ENCODE measurements around the gene DGKQ.

GRCh38 chr4:947491-947971 is 25.8 kb downstream of the DGKQ start:
- TF ChIP-seq, protein P1, sequence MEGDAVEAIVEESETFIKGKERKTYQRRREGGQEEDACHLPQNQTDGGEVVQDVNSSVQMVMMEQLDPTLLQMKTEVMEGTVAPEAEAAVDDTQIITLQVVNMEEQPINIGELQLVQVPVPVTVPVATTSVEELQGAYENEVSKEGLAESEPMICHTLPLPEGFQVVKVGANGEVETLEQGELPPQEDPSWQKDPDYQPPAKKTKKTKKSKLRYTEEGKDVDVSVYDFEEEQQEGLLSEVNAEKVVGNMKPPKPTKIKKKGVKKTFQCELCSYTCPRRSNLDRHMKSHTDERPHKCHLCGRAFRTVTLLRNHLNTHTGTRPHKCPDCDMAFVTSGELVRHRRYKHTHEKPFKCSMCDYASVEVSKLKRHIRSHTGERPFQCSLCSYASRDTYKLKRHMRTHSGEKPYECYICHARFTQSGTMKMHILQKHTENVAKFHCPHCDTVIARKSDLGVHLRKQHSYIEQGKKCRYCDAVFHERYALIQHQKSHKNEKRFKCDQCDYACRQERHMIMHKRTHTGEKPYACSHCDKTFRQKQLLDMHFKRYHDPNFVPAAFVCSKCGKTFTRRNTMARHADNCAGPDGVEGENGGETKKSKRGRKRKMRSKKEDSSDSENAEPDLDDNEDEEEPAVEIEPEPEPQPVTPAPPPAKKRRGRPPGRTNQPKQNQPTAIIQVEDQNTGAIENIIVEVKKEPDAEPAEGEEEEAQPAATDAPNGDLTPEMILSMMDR (IDR thresholded peaks at IDR 0.05), result no peak
- no peak for TF ChIP-seq POLR2A (IDR thresholded peaks at IDR 0.05)
